Endometrial microvascular endothelial cells (primary cell): ENCODE measurements around the gene KCP. TPM values are rescaled to one million over a fixed set of nuclear protein-coding genes. Genes with fewer than 3 reads are reported as not detected.

Experiments
- in situ Hi-C: cut with HindIII; loops from 2 replicates; pipeline ENCODE4 v1.10.0; 2017; ENCODE audit warnings: low sequenced_read_pairs, low pct_unique_long_range_greater_than_20kb; ENCODE audit errors: inconsistent ontology term
- total RNA-seq: library from RNA; depleted of rRNA; stranded (reverse); fragments of >200 nt; gene quantifications from one replicate; pipeline ENCODE4 v1.2.3, GENCODE V29; 2015; ENCODE audit errors: inconsistent ontology term

The KCP gene
- total RNA-seq, 1 donor from 2014 or later = 0.37 TPM

DNA sequence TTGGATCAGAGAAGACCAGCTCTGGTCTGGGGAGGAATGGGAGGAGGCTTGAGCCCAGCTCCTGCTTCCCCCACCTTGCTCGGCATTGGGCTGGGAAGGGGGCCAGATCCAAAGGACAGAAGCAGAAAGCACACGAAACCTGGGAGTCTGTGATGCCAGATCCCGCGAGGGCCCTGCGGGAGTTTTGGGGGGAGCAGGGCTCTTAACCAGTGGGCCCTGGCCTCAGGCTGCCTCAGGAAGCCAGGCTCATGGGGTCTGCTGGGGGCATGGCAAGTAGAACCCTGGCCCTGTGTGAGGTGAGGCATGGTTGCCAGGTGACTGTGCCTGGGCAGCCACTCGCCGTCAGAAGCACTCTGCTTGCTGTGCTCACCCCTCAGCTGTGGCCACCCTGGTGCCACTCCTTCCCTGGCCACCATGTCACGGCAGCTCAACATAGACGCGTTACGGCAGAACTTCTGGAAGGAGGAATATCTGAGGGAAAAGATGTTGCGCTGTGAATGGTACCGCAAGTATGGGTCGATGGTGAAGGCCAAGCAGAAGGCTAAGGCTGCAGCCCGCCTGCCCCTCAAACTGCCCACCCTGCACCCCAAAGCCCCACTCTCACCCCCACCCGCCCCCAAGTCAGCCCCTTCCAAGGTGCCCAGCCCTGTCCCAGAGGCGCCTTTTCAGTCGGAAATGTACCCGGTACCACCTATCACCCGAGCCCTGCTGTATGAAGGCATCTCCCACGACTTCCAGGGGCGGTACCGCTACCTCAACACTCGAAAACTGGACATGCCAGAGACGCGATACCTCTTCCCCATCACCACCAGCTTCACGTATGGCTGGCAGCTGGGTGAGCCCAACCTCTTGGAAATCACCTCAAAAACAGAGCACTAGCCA is 44.3 kb downstream of the KCP start:
- in situ Hi-C loops = no loop called here

DNA sequence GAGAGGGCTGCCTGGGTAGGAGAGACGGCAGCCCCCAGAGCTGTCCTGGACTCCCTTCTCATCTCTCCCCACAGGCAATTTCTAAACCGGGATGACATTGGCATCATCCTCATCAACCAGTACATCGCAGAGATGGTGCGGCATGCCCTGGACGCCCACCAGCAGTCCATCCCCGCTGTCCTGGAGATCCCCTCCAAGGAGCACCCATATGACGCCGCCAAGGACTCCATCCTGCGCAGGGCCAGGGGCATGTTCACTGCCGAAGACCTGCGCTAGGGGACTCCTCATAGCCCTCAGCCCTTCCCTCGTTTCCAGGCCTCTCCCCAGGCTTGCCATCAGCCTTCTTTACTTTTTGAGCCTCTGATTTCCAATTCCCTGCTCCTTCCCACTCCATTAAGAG is 45.2 kb downstream of the KCP start:
- in situ Hi-C loops = no loop called here

DNA sequence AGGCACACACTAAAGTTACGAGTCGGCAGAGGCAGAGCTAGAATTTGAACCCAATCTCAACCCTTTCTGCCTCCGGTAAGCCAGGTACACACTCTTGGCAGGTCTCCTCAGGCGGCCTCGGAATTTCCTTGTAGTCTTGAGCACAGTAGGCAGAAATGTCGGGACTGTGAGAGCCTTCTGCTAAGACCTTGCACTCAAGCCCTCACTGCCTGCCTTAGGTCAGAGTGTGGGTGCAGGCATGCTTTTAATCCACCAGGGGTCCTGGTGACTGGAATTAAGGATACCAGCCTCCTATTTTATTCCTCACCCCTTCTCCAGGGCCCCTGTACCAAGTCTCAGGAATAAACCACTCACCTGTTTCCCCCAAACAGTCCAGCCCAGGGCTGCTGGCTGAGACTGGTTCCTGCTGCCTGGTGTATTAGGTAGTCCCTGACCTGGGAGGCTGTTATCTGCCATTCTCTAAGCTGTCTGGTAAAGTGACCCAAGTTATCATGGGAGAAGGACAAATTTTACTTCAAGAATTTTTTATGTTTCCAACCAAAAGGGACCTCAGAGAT is 47.0 kb downstream of the KCP start:
- in situ Hi-C loops = no loop called here

DNA sequence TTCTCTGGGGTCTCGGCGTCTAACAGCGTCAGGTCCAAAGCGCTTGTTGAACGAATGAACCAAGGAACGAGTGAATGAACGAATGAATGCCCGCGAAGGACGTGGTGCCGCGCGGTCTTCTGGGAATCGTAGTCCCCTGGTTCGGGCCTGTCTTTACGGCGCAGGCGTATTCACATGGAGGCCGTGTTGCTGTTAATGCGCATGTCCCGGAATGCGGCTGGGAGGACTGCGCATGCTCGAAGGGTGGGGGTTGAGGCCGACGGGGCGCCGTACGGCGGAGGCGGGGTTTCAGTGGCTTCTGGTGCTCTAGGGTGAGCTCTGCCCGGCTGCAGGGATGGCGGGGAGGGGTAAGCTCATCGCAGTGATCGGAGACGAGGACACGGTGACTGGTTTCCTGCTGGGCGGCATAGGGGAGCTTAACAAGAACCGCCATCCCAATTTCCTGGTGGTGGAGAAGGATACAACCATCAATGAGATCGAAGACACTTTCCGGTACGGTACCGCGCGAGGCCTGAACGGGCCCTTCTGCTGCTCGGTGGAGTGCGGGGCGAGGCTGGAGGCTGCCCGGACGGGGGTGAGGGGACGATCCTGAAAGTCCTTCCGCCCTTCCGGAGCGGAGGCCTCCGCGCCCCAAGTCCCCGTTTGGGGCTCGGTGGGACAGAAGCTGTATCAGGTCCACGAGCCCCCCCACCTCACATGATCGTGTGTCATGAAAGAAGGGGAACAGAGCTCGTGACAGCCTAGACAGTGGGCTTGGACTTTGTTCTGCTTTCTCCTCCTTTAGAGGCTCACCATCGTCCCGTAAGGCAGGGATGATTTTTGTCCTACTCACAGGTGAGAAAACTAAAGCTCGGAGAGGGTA is 47.7 kb downstream of the KCP start, which contains the start of gene ATP6V1F:
ATP6V1F (plus strand) TSS at position 286 of the 862 bp plus-strand sequence; CDS start at position 335, 49 bp downstream.
- in situ Hi-C loops = no loop called here

DNA sequence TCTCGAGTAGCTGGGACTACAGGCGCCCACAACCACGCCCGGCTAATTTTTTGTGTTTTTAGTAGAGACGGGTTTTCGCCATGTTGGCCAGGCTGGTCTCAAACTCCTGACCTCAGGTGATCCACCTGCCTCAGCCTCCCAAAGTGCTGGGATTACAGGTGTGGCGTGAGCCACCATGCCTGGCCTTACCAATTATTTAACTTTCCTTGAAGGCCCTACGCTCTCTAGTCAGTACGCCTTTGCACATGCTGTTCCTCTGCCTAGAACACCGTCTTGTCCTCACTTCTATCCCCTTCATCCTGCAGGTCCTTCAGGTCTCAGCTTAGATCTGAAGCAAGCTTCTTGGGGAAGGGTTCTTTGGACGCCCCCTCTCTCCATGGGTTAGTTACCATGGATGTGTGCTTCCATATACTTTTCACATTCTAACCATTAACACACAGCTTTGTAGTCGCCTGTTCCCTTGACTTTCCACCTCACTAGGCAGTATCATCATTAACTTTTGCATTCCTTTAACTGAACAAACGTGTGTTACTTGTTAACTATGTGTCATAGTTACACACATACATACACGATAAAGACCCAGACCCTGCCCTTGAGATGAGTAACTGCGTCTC is 48.4 kb downstream of the KCP start:
- in situ Hi-C loops = no loop called here

DNA sequence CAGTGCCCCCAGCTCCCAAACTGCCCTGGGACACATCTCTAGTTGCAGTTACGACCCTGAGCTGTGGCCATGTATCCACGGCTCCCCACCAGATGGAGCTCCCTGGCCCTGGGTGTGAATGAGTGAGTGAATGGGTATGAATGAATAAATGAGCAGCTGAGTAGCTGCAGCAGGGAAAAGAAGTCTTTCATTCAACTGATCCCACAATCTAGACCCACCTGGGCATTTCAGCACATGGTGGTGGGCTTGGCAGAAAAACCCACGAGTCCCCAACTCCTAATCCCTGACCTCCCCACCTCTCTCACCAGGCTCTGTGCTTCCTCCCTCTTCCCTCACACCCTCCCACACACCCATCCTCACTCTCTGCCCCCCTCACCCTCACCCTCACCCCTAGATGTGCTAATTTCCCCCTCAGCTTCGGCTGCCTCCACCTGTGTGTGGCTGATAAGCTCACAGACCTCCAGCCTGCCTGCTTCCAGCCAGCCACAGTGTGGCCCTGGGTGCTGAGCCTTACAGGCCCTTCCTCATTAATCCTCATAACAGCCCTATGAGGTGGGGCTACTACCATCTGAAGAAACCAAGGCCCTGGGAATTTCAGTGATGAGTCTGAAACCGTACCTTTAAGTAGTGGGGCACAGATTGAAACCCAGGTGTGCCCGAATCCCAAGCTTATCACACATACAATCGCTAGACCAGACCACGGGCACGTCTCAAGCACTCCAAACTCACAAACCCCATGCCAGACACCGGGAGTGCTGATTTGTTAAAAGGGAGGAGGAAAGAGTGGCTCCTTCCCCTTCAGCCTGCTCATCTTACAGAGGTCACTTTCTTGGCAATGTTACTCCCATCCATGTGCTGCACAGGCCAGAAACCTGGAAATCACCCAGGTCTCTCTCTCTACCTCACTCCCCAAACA is 50.1 kb downstream of the KCP start:
- in situ Hi-C loops = no loop called here

DNA sequence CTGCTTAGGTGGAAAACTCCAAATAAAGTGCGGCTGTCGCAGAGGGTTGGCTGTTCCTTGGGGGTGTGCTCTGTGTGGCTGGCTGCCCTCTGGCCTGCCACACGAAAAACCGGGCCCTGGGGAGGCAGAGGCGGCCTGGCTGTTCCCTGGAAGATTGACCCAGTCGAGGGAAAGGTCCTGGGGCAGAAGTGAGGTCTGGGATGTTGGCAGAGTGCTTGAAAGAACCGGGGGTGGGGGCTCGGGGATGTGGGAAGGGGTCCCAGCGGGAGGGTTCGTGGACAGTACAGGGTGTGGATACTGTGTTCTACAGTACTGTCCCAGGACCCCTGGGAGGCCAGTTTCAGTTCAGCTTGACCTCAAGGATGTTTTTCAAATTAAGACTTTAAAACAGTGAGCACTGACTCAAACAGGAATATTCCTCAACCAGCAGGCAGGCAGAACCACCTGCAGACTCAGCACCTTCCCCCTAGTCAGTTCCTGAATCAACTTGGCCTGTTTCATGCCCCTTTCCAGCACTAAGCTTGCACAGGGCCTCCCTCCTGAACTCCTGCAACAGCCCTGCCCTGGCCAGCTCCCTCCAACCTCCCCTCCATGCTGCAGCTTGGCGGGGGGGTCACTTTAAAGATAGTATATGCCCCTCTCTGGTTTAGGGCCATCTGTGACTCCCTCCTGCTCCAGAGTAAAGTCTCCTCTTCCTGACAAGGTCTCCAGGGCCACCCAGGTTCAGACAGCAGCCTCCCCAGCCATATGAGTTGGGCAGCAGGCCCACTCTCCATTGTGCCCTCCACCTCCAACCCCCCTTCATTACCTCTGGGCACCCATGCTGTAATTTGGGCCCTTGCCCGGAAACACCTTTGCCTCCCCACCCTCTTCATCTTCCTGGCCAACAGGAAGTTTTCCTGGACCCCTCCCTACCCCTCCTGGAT is 51.0 kb downstream of the KCP start:
- in situ Hi-C loops = no loop called here

DNA sequence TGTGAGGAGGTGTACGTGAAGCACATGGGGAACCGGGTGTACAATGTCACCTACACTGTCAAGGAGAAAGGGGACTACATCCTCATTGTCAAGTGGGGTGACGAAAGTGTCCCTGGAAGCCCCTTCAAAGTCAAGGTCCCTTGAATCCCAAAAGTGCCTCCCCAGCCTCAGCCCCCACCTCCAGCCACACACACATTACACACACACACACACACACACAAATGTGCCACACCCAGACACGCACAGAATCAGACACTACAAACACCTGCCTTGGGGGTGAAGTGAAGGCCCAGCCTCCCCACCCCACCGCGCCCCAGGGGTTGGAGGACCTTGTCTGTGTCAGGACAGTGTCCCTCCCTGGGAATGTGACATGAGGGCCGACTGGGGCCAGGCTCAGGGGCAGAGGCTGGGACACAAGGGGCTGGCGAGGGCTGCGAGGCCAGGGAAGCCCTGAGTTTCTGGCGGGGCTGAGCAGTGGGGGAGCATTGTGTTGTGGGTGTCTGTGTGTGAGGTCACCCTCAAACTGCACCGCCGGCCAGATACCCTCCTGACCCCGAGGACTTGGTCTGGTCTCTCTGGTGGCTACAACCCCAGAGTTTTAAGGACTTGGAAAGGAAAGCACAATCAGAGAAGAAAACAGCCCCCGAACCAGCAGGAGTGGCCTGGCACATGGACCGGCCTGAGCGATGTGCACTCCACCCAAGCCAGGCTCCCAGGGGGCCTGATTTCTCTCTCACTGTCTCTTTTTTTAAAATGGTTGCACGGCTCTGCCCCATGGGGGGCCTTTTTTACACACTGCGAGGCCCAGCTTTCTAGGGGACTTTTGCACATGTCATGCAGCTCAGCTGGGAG is 51.9 kb downstream of the KCP start:
- in situ Hi-C loops = no loop called here

DNA sequence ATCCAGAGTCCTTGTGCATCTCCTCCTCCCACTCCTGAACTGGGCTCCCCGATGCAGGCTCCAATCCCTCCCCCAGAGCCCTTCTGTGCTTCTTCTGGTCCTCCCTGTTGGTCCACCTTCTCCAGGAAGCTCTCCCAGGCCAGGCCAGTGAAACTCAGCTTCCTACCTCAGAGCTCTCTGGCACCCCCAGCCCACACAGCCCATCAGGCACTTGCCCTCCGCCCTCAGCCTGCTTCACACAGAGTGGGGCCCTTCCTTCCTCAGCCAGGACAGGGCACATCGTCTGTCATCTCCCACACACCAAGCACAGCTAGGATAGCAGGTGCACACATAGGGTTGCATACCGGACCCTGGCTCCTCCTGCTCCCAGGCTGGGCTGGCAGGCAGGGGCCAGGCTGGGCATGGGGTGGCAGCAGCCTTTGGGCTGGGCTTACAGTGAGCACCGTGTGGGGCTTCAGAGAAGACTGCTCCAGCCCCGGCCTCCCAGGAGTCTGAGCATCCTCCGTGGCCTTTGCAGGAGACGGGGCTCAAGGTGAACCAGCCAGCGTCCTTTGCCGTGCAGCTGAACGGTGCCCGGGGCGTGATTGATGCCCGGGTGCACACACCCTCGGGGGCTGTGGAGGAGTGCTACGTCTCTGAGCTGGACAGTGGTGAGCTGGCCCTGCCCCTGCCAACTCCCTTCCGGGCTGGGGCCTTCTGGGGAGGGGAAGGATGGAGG is 54.3 kb downstream of the KCP start:
- in situ Hi-C loops = no loop called here

DNA sequence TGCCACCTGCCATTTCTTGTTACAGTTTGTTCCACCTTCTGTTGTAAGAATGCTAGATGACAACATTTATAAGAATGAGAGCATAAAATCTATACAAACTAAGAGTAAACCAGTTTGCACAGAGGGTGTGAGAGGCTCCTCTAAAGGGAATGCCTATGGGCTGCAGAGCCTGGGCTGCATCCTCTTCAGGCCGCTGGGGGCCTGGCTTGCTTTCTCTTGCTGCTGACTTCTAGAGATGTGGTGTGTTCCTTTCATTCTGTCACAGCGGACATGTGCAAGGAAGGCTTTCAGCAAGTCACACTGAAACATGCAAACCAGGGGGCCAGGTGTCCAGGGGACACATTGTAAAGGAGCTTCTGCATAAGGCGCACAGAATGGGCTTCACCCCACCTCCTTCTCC is 55.0 kb downstream of the KCP start:
- in situ Hi-C loops = no loop called here

DNA sequence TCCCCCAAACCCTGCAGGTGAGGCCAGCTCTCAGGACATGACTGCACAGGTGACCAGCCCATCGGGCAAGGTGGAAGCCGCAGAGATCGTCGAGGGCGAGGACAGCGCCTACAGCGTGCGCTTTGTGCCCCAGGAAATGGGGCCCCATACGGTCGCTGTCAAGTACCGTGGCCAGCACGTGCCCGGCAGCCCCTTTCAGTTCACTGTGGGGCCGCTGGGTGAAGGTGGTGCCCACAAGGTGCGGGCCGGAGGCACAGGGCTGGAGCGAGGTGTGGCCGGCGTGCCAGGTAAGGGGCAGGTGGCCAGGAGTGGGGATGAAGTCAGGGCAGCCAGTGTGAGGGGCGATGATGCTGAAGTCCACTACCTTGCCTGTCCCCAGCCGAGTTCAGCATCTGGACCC is 56.1 kb downstream of the KCP start:
- in situ Hi-C loops = no loop called here

DNA sequence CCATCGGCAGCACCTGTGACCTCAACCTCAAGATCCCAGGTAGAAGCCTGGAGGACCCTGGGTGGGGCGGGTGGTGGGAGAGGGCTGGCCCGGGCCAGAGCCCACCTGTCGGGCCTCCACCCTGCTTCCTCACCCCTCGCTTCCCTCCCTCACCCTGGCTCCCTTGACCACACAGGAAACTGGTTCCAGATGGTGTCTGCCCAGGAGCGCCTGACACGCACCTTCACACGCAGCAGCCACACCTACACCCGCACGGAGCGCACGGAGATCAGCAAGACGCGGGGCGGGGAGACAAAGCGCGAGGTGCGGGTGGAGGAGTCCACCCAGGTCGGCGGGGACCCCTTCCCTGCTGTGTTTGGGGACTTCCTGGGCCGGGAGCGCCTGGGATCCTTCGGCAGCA is 56.7 kb downstream of the KCP start:
- in situ Hi-C loops = no loop called here

DNA sequence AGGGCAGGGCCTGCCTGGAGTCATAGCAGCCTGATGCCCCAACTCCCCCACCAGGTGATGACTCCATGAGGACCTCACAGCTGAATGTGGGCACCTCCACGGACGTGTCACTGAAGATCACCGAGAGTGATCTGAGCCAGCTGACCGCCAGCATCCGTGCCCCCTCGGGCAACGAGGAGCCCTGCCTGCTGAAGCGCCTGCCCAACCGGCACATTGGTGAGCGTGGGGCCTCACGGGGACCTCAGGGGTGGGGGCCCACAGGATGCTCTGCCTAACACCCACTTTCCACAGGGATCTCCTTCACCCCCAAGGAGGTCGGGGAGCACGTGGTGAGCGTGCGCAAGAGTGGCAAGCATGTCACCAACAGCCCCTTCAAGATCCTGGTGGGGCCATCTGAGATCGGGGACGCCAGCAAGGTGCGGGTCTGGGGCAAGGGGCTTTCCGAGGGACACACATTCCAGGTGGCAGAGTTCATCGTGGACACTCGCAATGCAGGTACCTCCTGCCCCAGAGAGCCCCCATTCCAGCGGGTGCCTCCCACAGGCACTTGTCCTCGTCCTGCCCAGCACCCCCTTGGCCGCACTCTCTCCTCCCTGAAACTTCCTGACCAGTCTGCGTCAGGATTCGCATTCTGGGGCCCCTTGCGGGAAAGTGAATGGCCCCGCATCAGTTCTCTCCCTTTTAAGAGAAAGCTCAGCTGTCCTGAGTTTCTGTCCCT is 57.8 kb downstream of the KCP start:
- in situ Hi-C loops = no loop called here

DNA sequence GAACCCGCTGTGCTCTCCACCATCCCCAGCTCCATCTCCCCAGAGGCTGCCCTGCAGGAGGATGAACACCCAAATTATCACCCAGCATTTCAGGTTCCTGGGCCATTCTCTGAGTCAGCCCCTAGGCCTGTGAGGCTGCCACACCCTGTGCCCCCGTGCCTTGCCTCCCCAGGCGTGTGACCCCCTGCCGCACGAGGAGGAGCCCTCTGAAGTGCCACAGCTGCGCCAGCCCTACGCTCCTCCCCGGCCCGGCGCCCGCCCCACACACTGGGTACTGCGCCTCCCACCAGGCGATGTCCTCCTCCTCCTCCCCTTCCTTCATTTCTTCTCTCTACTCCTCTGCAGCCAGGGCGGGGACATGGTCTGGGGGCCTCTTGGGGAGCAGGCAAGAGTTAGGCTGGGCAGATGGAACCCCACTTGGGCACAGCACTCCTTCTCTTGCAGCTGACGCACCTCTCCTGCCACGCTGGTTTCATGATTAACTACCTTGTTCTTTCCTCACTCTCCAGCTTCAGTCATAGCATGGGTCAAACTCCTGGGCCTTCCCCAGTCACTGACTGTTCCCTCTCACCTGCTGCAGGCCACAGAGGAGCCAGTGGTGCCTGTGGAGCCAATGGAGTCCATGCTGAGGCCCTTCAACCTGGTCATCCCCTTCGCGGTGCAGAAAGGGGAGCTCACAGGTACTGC is 60.6 kb downstream of the KCP start:
- in situ Hi-C loops = no loop called here

DNA sequence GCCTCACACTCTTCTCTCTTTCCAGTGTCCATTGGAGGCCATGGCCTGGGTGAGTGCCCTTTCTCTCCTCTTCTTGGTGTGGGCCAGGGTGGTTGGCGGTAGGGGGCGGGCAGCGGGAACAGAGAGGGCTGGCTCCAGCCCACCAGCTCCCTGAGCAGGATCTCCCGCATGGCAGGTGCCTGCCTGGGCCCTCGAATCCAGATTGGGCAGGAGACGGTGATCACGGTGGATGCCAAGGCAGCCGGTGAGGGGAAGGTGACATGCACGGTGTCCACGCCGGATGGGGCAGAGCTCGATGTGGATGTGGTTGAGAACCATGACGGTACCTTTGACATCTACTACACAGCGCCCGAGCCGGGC is 61.4 kb downstream of the KCP start:
- in situ Hi-C loops = no loop called here
